ENCODE measurements around the gene CIART.

DNA sequence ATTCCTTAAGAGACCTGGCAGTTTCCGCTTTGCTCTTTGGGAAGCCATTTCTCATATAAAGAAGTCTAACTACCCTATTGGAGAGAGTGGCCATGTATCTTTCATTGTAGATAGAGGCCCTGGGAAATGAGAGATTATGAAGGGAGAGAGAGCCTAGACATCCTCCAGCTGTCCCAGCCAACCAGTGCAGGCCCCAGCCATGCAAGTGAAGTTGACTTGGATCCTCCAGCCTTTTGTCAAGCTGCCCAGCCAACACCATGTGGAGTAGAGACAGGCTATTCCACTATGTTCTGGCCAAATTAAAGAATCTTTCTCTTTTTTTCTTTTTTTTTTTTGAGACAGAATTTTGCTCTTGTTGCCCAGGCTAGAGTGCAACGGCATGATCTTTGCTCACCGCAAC, 39.4 kb upstream of the CIART start:
- TF ChIP-seq GLIS3 (CRISPR knock-in tag; IDR thresholded peaks at IDR 0.05) (no peak), TCF4 (CRISPR knock-in tag; IDR thresholded peaks at IDR 0.05; ENCODE audit: borderline replicate concordance) (no peak), ZNF8 (CRISPR knock-in tag; IDR thresholded peaks at IDR 0.05) (no peak), ZNF70 (CRISPR knock-in tag; IDR thresholded peaks at IDR 0.05) (no peak), POU6F1 (CRISPR knock-in tag; IDR thresholded peaks at IDR 0.05; ENCODE audit: borderline replicate concordance, low read depth) (no peak), PATZ1 (CRISPR knock-in tag; IDR thresholded peaks at IDR 0.05; ENCODE audit: borderline replicate concordance) (no peak), BACH2 (CRISPR knock-in tag; IDR thresholded peaks at IDR 0.05; ENCODE audit: borderline replicate concordance) (no peak), SNAI2 (CRISPR knock-in tag; IDR thresholded peaks at IDR 0.05) (no peak), CREB5 (CRISPR knock-in tag; IDR thresholded peaks at IDR 0.05; ENCODE audit: low read depth) (no peak)
